HG03196 (cell line): ENCODE measurements around the gene HSDL1.

Experiments
- ATAC-seq: cut with Tn5 transposase; IDR thresholded peaks from one replicate; pipeline ENCODE4 v1.9.1; 2021; ENCODE audit not compliant: unreplicated experiment

Gene HSDL1

GRCh38 chr16:84084570-84085270, 60.3 kb downstream of the HSDL1 start:
- ATAC-seq = peak; percentile 42

GRCh38 chr16:84082835-84083569, 62.0 kb downstream of the HSDL1 start:
- ATAC-seq = no peak

- no peak for ATAC-seq
Observed at GRCh38 chr16:84082110-84082509, 62.9 kb downstream of the HSDL1 start.

- ATAC-seq = no peak
Observed at GRCh38 chr16:84081446-84081989, 63.5 kb downstream of the HSDL1 start.

GRCh38 chr16:84080813-84081212, 64.2 kb downstream of the HSDL1 start:
- no peak for ATAC-seq

GRCh38 chr16:84080378-84080777, 64.6 kb downstream of the HSDL1 start:
- ATAC-seq = no peak

- no peak for ATAC-seq
Observed at GRCh38 chr16:84079664-84080063, 65.3 kb downstream of the HSDL1 start.

GRCh38 chr16:84075376-84075775, 69.6 kb downstream of the HSDL1 start:
- ATAC-seq = no peak

GRCh38 chr16:84074721-84075120, 70.3 kb downstream of the HSDL1 start:
- ATAC-seq = no peak
